GM12865 (cell line): ENCODE results near the gene STIM2.
"Not testable (repeated sequence)": the region's sequence is repeated elsewhere in the genome, so short reads cannot be mapped to it uniquely, and the experiment has no call there.

Experiments used
- DNase-seq: peaks from one replicate; pipeline ENCODE4 v3.0.0; 2010; ENCODE audit warnings: low read depth
- H3K4me3 ChIP-seq: 2 replicates; pipeline ENCODE4 v1.5.1; 2011; ENCODE audit warnings: mild to moderate bottlenecking, low read depth, low read length, control low read depth
- TF ChIP-seq, protein P1 (sequence below): IDR thresholded peaks from 2 replicates; pipeline ENCODE4 v1.5.1; 2011; ENCODE audit warnings: low read length, control low read depth, low read depth, inconsistent platforms; ENCODE audit not compliant: insufficient read depth; ENCODE audit errors: missing control alignments

Gene STIM2

DNA sequence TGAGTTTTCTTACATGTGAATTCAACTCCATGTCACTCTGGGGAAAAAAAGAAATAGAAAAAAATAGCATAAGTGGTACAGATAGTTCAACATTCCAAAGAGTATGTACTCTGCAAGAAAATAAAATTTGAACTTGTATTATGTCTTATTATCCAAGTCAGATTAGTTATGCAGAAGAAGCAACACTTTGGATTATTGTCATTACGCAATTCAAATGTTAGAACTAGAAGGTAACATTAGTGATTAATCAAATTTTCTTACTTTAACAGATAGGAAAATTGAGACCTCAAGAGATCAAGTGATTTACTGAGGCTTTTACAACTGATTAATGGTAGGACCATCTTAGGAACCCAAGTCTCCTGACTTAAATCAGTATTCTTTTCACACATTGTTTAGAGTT, 159.1 kb downstream of the STIM2 start:
- TF ChIP-seq, protein P1, sequence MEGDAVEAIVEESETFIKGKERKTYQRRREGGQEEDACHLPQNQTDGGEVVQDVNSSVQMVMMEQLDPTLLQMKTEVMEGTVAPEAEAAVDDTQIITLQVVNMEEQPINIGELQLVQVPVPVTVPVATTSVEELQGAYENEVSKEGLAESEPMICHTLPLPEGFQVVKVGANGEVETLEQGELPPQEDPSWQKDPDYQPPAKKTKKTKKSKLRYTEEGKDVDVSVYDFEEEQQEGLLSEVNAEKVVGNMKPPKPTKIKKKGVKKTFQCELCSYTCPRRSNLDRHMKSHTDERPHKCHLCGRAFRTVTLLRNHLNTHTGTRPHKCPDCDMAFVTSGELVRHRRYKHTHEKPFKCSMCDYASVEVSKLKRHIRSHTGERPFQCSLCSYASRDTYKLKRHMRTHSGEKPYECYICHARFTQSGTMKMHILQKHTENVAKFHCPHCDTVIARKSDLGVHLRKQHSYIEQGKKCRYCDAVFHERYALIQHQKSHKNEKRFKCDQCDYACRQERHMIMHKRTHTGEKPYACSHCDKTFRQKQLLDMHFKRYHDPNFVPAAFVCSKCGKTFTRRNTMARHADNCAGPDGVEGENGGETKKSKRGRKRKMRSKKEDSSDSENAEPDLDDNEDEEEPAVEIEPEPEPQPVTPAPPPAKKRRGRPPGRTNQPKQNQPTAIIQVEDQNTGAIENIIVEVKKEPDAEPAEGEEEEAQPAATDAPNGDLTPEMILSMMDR = no peak
- no peak for DNase-seq
- H3K4me3 ChIP-seq = no peak overlapping the region

DNA sequence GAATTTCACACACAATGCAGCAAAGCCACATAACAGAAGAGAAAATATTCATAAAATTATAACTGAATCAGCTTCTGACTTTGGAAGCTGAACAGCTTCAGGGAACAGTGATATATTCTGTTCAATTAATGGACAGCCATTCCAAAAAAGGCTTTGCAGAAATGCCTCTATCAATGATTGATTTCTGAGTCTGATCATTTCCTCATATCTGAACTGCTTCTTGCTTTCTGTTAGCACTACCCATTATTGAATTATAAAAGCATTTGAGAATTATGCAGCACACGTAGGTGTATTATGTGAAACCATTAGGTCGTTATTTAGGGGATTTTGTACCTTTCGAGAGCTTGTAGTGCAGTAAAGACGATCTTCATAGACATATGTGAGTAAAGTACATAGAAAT, 159.6 kb downstream of the STIM2 start:
- no peak for DNase-seq
- no peak overlapping the region for H3K4me3 ChIP-seq
- TF ChIP-seq, protein P1 = no peak

DNA sequence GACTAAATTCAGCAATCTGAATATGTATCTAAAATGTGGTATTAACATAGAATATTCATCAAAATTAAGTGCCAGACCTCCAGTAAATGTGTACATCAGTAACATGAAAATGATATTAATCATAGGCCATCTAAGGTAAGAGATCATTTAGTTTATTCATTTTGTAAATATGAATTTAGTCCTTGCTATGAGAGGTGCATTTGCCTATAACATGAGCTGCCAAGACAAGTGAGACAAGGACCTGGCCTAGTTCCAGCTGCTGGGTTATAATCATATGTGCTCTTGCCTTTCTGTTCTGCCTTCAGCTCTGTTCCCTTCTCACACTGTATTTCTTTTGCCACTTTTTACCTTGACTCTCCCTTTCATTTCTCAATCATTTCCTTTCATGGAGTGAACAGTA, 160.0 kb downstream of the STIM2 start:
- DNase-seq = no peak
- TF ChIP-seq, protein P1 = no peak
- H3K4me3 ChIP-seq = no peak overlapping the region

DNA sequence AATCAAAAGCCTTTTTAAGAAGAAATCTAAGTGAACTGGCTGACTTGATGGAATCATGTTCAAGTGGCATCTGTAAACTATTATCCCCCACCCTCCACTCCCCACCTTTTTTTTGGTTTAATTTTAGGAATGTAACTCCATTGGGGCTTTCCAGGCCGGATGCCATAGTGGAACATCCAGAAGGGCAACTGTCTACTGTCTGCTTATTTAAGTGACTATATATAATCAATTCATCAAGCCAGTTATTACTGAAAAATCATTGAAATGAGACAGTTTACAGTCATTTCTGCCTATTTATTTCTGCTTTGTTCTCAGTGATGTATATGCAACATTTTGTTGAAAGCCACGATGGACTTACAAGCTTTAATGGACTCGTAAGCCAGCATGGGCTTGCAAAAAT, 162.3 kb downstream of the STIM2 start:
- no peak overlapping the region for H3K4me3 ChIP-seq
- DNase-seq = no peak
- TF ChIP-seq, protein P1 = no peak

DNA sequence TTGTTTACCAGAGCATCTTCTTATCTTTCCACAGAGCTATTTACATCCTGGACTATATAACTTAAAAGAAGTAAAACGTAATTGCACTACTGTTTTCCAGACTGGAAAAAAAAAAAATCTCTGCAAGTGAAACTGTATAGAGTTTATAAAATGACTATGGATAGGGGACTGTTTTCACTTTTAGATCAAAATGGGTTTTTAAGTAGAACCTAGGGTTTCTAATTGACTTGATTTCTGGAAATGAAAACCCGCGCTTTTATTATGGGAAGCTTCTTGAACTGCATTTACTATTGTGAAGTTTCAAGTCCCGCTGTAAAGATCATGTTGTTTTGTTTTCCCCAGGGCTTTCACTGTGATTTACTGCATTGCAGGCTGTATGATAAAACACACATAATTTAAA, 162.7 kb downstream of the STIM2 start:
- H3K4me3 ChIP-seq = no peak overlapping the region
- DNase-seq = no peak
- TF ChIP-seq, protein P1 = no peak

DNA sequence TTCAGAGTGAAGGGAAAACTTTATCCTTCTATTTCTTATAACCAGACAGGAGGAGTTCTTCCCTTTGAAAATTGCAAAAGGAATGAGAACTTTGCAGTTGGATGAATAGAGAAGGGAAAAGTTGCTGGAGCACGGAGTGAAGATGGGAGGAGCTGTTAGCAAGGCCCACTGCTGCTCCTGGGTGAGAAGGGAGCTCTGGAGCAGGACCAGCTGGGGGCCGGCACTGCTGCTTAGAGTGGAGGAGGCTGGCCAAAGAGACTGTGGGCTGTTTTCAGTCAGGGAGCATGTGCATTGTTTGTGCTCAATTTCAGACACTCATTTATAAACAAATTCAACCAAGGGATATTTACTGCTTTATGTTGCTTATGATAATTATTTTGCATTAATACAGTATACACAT, 164.2 kb downstream of the STIM2 start:
- TF ChIP-seq, protein P1 = no peak
- DNase-seq = no peak
- H3K4me3 ChIP-seq = no peak overlapping the region

DNA sequence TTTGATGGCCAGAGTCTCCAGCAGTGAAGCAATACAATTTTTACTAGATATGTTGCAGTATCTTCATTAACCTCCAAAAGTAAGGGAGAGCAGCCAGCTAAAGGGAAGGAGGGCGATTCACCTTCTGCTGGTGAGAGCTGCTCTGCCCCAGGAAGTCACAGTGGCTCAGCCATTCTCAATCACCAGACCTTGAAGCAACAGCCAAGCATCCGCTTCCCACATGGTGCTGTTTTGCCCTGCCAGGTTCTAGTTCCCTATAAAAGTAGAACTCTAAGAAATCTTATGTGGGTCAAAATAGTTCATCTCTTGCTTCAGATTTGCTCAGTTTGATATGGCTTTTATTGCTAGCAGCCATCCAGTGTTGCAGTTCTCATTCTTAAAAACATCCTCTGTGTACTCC, 166.8 kb downstream of the STIM2 start:
- TF ChIP-seq, protein P1 = no peak
- no peak for DNase-seq
- H3K4me3 ChIP-seq = no peak overlapping the region

DNA sequence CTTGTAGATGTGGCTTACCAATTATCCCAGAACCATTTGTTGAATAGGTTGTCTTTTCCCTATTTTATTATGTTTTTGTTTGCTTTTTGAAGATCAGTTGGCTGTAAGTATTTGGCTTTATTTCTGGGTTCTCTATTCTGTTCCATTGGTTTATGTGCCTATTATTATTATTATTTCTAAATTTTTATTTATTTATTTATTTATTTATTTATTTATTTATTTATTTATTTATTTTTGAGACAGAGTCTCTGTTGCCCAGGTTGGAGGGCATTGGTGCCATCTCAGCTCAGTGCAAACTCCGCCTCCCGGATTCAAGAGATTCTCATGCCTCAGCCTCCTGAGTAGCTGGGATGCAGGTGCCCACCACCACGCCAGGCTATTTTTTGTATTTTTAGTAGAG, 174.5 kb downstream of the STIM2 start:
- H3K4me3 ChIP-seq, DNase-seq: not testable (repeated sequence)
